ENCODE results near the gene PCBP1.
"Not testable (repeated sequence)": the region's sequence is repeated elsewhere in the genome, so short reads cannot be mapped to it uniquely, and the experiment has no call there.

Gene PCBP1

DNA sequence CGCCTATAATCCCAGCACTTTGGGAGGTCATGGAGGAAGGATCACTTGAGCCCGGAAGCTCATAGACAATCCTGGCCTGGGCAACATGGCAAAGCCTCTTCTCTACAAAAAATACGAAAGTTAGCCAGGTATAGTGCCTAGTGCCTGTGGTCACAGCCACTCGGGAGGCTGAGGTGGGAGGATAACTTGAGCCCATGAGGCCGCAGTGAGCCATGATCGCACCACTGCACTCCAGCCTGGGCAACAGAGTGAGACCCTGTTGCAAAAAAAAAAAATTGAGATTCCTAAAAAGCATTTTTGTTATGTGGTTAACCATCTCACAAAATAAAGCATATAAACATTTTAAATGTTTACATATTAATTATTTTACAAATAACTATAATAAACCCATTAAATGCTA is 13.9 kb downstream of the PCBP1 start:
- no peak for DNase-seq

DNA sequence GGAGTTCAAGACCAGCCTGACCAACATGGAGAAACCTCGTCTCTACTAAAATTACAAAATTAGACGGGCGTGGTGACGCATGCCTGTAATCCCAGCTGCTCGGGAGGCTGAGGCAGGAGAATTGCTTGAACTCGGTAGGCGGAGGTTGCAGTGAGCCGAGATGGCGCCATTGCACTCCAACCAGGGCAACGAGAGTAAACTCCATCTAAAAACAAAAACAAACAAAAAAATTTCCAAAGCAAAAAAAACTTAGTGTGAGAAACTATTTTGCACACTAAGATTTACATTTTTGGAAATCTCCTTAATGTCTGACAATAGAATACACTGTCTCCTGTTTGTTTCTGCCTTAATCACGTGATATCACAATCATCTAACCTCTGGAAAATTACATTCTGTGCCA is 14.4 kb downstream of the PCBP1 start:
- DNase-seq = not testable (repeated sequence)

DNA sequence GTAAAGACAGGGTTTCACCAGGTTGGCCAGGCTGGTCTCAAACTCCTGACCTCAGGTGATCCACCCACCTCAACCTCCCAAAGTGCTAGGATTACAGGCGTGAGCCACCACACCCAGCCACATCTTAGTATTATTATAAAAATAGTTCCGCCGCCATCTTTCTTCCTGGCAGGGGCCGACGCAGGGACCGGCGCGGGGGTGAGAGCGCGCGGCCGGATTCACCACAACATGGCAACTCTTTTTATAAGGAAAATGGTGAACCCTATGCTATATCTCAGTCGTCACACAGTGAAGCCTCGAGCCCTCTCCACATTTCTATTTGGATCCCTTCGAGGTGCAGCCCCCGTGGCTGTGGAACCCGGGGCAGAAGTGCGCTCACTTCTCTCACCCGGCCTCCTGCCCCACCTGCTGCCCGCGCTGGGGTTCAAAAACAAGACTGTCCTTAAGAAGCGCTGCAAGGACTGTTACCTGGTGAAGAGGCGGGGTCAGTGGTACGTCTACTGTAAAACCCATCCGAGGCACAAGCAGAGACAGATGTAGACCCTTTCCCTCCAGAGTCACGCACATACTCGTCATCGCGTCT is 15.1 kb downstream of the PCBP1 start:
- not testable (repeated sequence) for DNase-seq

DNA sequence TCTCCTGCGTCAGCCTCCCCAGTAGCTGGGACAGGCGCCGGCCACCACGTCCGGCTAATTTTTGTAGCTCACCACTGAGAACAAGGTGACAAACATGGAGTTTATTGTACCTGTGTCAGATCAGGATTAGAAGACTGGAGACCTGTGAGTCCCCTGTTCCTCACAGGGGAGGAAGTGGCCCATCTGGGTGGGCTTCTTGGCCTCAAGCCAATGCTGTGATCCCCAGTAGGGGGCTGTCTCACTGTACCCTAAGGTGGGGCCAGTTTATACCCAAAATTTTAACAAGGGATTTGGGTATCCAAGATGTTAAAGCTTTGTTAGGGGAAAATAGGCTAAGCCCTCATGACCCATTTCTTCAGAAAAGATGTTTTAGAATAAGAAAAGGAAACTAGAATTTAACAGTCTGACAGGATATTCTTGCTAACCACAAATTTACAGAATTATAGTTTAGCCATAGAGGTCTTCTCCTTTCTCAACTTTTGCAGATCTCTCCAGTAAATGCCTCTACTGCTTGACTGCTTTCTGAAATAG is 16.3 kb downstream of the PCBP1 start:
- DNase-seq = peak in 3 of 6 experiments; percentile 23 to 43 (median 32)

DNA sequence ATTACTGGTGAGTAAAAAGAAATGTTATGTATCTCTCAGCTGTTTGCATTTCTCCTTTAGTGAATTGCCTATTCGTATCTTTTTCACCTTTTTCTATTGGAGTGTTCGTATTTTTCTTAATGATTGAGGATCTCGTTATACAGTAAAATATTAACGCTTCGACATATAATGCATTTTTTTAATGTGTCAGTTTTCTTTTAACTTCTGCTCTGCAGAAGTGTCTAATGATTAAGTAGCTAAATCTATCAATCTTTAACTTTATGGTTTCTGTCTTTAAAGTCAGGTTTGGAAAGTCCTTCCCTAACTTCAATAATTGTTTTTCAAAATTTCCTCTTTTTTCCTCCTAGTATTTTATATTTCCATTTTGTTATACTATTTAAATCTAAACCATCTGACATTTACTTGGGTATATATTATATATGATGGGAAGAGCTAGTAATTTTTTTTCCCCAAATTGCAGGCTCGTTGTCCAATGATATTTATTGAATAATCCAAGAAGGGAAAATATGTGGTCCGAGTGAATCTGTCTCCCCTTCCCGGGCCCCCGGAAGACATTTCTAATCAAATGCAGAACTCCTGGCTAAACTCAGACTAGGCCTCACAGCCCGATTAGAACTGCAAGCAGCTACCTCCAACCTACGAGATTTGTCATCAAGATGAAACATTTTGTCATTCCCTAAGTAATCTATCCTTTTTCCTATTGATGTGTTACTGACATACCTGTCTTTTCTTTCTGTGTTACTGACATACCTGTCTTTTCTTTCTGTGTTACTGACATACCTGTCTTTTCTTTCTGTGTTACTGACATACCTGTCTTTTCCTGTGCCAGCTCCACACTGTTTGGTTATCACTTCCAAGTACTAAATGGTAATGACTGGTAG is 17.2 kb downstream of the PCBP1 start:
- peak in 4 of 6 experiments; percentile 14 to 46 (median 22) for DNase-seq

DNA sequence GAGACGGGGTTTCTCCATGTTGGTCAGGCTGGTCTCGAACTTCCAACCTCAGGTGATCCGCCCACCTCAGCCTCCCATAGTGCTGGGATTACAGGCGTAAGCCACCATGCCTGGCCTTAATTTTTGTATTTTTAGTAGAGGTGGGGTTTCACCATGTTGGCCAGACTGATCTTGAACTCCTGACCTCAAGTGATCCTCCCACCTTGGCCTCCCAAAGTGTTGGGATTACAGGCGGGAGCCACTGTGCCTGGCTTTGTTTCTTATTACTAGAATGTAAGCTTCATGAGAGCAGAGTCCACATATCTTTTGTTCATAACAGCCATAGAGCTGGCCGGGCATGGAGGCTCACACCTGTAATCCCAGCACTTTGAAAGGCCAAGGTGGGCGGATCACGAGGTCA is 18.9 kb downstream of the PCBP1 start:
- not testable (repeated sequence) for DNase-seq

DNA sequence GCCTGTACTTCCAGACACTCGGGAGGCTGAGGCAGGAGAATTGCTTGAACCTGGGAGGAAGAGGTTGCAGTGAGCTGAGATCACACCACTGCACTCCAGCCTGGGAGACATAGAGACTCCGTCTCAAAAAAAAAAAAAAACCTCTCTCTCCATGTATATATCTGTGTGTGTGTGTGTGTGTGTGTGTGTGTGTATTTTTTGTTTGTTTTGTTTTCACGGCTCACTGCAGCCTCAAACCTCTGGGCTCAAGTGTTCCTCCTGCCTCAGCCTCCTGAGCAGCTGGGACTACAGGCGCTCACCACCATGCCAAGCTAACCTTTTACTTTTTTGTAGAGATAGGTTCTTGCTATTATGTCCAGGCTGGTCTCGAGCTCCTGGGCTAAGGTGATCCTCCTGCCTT is 23.1 kb downstream of the PCBP1 start:
- not testable (repeated sequence) for DNase-seq

DNA sequence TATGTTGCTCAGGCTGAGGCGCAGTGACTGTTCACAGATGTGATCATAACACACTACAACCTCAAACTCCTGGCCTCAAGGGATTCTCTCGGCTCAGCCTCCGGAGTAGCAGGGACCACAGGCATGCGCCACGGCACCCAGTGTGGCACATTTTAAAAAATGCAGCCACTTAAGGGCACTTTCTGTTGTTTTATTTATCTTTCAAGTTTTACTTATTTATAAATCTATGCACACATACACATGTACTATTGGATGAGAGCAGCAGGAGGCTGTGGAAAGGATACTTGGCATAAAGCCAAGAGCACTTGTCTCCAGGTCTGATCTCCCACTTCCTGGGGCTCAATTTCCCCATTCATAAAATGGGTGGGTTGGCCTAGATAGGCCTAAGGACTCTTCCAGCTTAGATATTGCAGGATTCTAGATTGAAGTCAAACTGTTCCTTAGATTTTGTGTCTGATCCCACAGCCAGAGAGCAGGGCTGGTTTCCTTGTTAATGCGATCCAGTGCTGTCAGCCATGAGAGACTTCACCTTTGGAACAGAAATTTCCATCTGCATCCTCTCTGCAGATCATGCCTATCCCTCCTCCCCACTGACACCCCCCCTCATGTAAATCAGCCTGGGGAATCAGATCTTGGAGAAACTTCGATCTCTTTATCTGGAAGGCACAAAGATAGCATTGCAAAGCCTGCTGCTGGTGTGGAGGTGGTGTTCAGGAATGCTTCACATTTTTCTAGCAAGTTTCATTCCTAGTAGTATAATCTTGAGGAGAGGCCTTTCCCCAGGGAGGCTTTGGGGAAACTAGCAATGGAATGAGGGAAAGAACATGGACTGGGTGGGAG is 24.7 kb downstream of the PCBP1 start:
- no peak for DNase-seq

DNA sequence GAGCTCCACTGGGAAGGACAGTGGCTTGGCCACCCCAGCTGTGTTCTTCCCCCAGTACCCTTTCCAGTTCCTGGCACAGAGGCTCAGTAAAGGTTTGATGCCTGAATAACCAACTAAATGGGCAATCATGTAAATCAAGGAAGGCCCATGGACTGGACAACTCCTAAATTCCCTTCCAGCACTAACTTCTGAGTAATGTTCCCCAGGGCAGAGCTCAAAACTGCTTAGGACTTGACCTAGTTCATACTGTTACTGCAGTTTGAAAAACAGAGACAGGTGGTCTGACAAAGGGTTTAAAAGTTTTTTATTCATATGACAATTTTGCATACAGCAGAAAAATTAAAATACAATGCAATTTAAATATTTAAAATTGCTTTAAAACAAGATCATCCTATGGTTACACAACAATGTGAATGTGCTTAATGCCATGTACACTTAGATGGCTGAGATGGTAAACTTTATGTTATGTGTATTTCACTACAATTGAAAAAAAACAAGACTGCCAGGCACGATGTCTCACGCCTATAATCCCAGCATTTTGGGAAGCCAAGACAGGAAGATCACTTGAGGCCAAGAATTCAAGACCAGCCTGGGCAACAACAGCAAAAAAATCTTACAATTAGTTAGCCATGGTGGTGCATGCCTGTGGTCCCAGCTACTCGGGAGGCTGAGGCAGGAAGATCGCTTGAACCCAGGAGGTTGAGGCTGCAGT is 26.2 kb downstream of the PCBP1 start:
- no peak for DNase-seq

DNA sequence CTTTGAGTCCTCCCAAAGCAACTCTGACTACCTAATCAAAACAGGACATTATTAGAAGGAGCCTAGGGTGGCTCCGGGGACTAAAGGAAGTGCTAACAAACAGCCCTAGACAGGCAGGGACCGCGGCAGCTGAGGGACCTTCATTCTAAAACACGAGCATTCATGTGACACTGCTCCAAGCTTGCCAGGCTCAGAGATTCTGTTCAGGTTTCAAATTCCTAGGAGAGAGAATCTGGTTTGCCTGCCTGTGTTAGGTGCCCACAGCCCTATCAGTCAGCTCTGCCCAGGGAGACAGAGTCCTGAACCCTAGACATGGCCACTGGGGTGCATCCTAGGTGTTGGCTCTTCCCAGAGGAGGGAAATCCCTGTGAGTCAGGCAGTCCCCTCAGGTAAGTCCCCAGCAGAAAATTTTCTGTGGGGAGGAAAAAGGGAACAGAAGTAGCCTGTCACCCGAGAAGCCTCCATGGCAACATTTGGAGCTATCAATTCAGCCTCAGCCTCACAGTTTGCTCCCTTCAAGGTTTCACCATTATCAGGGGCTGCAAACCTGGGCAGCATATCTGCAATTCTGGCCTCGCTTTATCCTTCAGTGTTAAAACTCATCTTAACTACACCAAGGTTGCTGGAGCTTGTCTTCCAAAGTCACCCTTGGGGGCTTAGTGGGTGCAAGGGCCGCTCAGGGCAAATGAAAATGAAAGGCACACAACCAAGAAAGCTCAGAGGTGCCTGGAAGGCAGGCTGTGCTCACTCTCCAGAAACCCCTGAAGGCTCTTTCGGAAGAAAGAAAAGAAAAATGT is 28.6 kb downstream of the PCBP1 start:
- DNase-seq = no peak

DNA sequence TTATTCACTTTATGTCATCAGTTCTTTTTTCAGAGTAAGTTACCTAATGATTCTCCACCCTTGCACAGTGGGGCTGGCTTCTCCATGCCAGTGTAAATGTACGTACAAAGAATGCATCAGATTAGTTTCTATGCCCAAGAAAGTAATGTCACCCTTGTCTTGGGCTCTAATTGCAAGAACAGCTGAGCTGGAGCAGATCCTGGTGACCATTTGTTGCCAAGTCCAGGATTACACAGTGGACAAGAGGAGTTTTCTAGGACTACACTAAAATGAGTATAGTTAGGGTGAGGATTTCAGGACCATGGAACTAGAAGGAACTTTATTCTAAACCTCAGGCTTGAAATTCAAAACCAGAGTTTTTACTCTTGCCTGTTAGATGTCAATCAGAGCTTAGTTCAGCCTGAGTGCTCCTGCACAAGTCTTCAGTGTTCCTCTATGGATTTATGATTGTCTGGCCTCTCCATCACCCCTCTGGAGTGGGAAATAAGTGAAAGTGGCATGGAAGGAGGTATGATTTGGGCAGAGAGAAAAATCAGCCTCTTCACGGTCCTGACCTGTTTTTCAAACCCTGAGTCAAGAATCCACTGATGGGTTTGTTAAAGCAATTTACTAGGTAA is 29.8 kb downstream of the PCBP1 start:
- no peak for DNase-seq

DNA sequence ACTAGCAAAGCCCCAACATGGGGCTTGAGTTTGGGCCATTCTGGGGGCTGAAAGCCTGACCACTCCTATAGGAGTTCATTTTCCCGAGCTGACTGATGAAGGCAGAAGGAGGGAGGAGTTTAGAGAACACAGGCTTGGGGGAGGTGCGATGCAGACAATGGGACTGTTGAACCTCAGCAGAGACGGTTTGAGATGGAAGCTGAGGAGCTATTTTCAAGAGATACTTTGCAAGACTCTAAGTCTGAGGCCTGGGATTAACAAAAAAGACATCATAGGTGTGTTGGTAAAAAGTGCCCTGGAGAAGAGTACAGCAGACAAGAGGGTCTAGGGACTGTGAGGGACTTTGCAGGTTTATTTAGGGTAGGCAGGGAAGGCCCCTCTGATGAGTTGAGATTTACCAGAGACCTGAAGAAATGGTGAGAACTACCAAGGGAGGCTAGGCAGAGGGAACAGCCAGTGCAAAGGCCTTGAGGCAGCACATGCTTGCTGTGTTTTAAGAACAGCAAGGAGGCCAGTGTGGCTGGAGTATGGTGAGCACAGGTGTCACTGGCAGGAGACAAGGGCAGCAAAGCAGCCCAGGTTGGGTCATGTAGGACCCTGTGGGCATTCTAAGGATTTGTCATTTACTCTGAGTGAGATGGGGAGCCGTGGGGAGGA is 31.6 kb downstream of the PCBP1 start:
- no peak for DNase-seq

DNA sequence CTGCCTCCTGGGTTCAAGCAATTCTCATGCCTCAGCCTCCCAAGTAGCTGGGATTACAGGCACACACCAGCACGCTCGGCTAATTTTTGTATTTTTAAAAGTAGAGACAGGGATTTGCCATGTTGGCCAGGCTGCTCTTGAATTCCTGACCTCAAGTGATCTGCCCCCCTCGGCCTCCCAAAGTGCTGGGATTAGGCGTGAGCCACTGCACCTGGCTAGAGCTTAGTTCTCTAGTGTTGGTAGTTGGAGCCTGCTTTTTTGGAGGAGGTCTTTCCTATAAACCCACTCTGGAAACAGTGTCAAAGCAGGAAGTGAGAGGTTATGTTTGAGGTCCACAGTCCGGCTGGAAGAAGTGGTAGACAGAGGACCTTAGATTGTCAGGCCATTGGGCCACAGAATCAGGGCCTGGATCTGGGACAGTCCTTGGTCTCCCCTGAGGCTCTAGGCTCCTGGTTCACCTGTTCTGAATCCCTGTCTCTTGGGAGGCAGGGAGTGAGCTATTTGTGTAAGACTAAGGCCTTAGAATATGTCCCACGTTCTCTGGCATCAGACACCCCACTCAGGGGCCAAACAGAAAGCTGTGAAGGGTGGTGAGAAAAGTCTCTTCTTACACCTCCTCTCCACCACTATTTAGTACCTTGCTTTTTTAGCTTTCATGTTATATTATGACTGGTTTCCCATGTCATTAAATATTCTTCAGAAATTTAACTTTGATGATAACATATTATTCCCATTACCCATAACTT is 34.5 kb downstream of the PCBP1 start:
- DNase-seq = no peak

DNA sequence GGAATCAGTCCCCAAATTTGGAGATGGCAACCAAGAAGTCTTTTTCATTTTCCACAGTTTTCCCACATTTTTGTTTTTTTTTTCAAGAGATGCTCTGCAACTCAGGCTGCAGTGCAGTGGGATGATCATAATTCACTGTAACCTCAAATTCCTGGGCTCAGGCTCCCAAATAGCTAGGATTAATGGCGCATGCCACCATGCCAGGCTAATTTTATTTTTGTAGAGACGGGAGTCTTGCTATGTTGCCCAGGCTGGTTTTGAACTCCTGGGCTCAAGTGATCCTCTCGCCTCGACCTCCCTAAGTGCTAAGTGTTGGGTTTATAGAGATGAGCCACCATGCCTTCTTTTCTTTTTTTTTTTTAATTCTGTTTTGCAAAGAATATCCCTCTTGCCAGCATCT is 35.2 kb downstream of the PCBP1 start:
- DNase-seq = no peak

DNA sequence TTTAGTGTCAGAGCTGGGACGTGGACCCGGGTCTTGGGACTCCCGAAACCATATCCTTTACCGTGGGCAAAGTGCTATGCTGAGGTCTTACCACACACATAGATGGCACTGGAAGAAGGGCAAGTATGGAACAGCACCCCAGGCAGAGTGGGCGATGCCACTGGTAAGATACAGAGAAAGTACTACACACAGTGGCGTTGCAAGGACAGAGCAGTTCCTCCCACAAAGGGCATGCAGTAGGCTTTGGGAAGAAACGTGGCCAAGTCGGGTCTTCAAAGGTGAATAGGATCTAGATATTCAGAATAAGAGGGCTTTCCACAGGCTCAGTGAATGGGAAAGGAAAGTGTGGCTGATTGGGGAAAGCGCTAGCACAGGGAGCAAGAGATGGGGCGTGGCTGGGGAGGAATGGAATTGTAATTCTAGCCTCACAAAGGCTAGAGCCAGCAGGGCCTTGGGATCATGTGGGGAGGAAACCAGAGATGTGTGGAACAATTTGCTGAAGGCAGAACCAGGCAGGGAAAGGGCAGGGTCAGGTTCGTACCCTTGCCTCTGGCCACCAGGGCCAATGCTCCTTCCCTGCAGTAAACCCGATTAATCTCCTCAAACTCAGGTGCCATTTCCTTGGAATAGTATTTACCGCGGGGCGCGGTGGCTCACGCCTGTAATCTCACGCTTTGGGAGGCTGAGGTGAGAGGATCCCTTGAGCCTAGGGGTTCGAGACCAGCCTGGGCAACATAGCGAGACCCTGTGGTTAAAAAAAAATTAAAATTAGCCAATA is 36.0 kb downstream of the PCBP1 start:
- DNase-seq = no peak

DNA sequence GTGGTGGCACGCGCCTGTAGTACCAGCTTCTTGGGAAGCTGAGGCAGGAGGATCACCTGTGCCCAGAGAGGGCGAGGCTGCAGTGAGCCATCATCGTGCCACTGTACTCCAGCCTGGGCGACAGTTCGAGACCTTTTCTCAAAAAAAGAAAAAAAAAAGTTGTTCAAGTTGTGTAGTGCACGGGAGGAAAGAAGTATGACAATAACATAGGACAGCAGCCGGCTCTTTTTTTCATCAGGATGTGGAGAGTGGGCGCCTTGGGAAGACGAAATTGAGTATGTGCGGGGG is 36.5 kb downstream of the PCBP1 start:
- no peak for DNase-seq

DNA sequence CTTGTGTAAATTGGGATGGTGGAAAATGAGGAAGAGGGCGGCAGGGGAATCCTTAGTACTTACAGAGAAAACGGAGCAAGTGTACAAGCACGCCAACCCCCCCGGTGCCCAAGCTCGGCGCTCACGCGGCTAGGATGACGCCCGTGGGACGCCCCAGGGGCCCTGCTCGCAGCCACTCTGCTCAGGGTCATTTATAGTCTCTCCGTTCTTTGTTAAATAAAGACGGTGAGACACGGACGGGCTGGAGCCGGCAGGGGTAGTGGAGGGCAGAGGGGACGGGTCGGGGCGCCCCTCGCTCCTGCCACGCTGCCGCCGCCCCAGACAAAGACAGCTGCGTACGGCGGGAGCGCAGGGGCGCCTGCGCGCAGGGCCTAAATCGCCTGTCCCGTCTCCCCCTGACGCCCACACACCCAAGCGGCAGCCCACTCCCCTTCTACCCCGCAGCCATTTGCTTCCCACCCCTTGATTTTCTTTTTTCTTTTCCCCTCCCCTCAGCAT is 37.8 kb downstream of the PCBP1 start:
- DNase-seq = peak in 5 of 6 experiments; percentile 46 to 89 (median 67)

DNA sequence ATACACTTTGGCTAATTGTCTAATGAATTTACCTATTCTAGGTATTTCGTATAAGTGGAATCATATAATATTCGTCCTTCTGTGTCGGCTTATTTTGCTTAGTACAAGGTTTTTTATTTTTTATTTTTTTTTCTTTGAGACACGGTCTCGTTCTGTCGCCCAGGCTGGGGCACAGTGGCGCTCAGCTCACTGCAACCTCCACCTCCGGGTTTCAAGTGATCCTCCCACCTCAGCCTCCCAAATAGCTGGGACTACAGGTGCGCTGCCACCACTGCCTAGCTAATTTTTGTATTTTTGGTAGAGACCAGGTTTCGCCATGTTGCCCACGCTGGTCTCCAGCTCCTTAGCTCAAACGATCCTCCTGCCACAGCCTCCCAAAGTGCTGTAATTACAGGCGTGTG is 38.2 kb downstream of the PCBP1 start:
- DNase-seq = peak in 1 of 6 experiments; percentile 50

DNA sequence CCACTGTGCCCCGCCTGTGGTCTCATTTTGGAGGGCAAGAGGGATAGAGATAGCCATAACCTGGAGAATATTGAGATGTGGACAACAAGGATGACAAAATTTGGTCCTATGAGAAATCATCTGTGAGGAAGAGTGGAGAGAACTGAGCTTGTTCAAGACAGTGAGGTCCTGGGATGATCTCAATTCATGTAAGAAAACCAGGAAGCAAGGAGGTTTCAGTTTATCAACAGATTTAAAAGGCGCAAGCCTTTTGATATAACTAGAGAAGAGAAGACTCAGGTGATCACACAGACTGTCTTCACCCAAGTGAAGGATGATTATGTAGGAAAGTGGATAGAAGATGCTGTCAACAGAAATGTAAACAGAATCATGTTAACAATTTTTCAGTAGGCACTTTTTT is 39.1 kb downstream of the PCBP1 start:
- no peak for DNase-seq

Data from stimulated activated naive CD4-positive, alpha-beta T cell (primary cell).